RPMI7951 (cell line): Measurements from ENCODE around the gene UBASH3A. TPM values are rescaled to one million over a fixed set of nuclear protein-coding genes. Genes with fewer than 3 reads are reported as not detected.
"Not testable (repeated sequence)": the region's sequence is repeated elsewhere in the genome, so short reads cannot be mapped to it uniquely, and the experiment has no call there.

Experiments used
- DNase-seq: peaks from one replicate; pipeline ENCODE4 v3.0.0-alpha.2; 2012; ENCODE audit warnings: low read depth
- total RNA-seq: library from RNA; depleted of rRNA; stranded (reverse); fragments of >200 nt; shearing (Covaris generic); gene quantifications from 2 replicates; pipeline ENCODE4 v1.2.3, GENCODE V29; 2014

UBASH3A gene
- total RNA-seq, 1 experiment from 2014 or later = not detected

- DNase-seq = no peak
Observed at GRCh38 chr21:42390696-42391095, 13.0 kb upstream of the UBASH3A start.

- DNase-seq = no peak
Observed at GRCh38 chr21:42391297-42391696, 12.4 kb upstream of the UBASH3A start.

GRCh38 chr21:42392731-42393442, 10.8 kb upstream of the UBASH3A start:
- no peak for DNase-seq

GRCh38 chr21:42393443-42393950, 10.2 kb upstream of the UBASH3A start:
- no peak for DNase-seq

GRCh38 chr21:42395302-42395701, 8.4 kb upstream of the UBASH3A start:
- no peak for DNase-seq

- DNase-seq = peak; percentile 22
Observed at GRCh38 chr21:42395905-42396651, 7.6 kb upstream of the UBASH3A start, which contains the start of gene TMPRSS3. Gene TMPRSS3 (minus strand): TSS chr21:42396052. CDS start chr21:42395417, 635 bp downstream.

- no peak for DNase-seq
Observed at GRCh38 chr21:42396799-42397745, 6.6 kb upstream of the UBASH3A start.

GRCh38 chr21:42397746-42398394, 5.8 kb upstream of the UBASH3A start:
- no peak for DNase-seq

GRCh38 chr21:42398436-42399028, 5.2 kb upstream of the UBASH3A start:
- DNase-seq = no peak

- DNase-seq = peak; percentile 50
Observed at GRCh38 chr21:42400525-42400924, 3.2 kb upstream of the UBASH3A start.

- DNase-seq = peak; percentile 29
Observed at GRCh38 chr21:42401154-42401553, 2.5 kb upstream of the UBASH3A start.

- DNase-seq = no peak
Observed at GRCh38 chr21:42401820-42402251, 1.9 kb upstream of the UBASH3A start.

GRCh38 chr21:42404539-42404938, 837 bp downstream of the UBASH3A start:
- no peak for DNase-seq

GRCh38 chr21:42405064-42406013, 1.6 kb downstream of the UBASH3A start:
- no peak for DNase-seq

- DNase-seq = no peak
Observed at GRCh38 chr21:42406201-42406621, 2.5 kb downstream of the UBASH3A start.

- no peak for DNase-seq
Observed at GRCh38 chr21:42406866-42407265, 3.2 kb downstream of the UBASH3A start.

- no peak for DNase-seq
Observed at GRCh38 chr21:42407476-42407875, 3.8 kb downstream of the UBASH3A start.

- not testable (repeated sequence) for DNase-seq
Observed at GRCh38 chr21:42408718-42409117, 5.0 kb downstream of the UBASH3A start.

GRCh38 chr21:42409366-42409765, 5.7 kb downstream of the UBASH3A start:
- DNase-seq = no peak
